ENCODE data around the gene GPC6.

GPC6 gene

DNA sequence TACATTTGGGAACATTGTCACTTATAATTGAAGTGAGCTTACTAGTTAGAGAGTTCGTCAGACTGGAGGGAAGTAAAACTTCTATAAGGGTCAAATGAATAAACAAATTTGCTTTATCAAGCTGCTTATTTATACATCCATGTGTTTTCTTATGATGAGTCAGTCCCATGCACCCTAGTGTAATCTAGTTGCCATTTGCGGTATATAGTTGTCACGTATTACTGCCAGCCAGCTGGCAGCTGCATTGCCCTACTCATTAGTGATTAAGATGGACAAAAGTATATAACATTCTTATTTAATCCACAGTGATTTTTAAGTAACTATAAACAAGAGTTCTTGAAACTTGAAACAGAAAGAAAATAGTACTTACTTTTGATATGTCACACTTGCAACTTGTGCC, 182.4 kb downstream of the GPC6 start:
- H3K79me2 ChIP-seq (ENCODE audit: insufficient read depth, low read length): no peaks in the 10 kb centered on the region
- no peak overlapping the region for H3K4me2 ChIP-seq (ENCODE audit: low read length)
- no peak overlapping the region for H2AFZ ChIP-seq (ENCODE audit: low read length)
- no peak overlapping the region for H3K4me3 ChIP-seq (ENCODE audit: low read depth, low read length, poor library complexity, severe bottlenecking)
- no peaks in the 10 kb centered on the region for H3K9me2 ChIP-seq (ENCODE audit: low read depth, low read length)
- H3K36me3 ChIP-seq (ENCODE audit: insufficient read depth, low read length): no peaks in the 10 kb centered on the region
- no peaks in the 10 kb centered on the region for H4K20me1 ChIP-seq (ENCODE audit: insufficient read depth, low read length)
- TF ChIP-seq, protein P1, sequence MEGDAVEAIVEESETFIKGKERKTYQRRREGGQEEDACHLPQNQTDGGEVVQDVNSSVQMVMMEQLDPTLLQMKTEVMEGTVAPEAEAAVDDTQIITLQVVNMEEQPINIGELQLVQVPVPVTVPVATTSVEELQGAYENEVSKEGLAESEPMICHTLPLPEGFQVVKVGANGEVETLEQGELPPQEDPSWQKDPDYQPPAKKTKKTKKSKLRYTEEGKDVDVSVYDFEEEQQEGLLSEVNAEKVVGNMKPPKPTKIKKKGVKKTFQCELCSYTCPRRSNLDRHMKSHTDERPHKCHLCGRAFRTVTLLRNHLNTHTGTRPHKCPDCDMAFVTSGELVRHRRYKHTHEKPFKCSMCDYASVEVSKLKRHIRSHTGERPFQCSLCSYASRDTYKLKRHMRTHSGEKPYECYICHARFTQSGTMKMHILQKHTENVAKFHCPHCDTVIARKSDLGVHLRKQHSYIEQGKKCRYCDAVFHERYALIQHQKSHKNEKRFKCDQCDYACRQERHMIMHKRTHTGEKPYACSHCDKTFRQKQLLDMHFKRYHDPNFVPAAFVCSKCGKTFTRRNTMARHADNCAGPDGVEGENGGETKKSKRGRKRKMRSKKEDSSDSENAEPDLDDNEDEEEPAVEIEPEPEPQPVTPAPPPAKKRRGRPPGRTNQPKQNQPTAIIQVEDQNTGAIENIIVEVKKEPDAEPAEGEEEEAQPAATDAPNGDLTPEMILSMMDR (IDR thresholded peaks at IDR 0.05; ENCODE audit: low read length): no peak
- no peak for TF ChIP-seq EZH2 (IDR thresholded peaks at IDR 0.05; ENCODE audit: borderline replicate concordance, low read length)
- no peaks in the 10 kb centered on the region for H3K4me1 ChIP-seq (ENCODE audit: insufficient read depth, low read length, severe bottlenecking)
- no peaks in the 10 kb centered on the region for H3K9me3 ChIP-seq (ENCODE audit: low read length)
- H3K27me3 ChIP-seq (ENCODE audit: insufficient read depth, low read length): no peaks in the 10 kb centered on the region
- H3K9ac ChIP-seq (ENCODE audit: low read length): no peak overlapping the region
- no peaks in the 10 kb centered on the region for H3F3A ChIP-seq (ENCODE audit: insufficient read depth, low read length)
- no peak overlapping the region for H3K27ac ChIP-seq (ENCODE audit: low read depth, low read length, poor library complexity, severe bottlenecking)

DNA sequence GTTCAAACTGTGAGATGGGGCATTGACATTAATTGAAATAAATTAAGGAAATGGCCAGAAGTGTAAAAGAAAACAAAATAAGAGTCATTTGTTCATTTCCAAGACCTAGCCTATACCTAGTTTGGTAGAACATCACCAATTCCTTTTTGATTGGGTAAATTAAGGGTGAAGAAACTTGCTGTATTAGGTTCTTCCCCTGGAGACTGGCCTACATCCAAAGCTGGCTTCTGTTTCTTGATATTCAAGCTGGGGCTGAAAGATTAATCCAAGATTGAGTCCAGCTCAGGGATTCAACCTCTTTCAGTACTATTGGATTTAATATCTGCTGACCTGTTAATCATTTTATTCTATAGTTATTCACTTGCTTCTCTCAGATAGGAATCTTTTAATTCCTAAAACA, 183.2 kb downstream of the GPC6 start:
- H3K9ac ChIP-seq (ENCODE audit: low read length): no peak overlapping the region
- no peak overlapping the region for H3K4me3 ChIP-seq (ENCODE audit: low read depth, low read length, poor library complexity, severe bottlenecking)
- no peak overlapping the region for H3K27ac ChIP-seq (ENCODE audit: low read depth, low read length, poor library complexity, severe bottlenecking)
- TF ChIP-seq, protein P1 (IDR thresholded peaks at IDR 0.05; ENCODE audit: low read length): no peak
- no peak for TF ChIP-seq EZH2 (IDR thresholded peaks at IDR 0.05; ENCODE audit: borderline replicate concordance, low read length)
- no peak overlapping the region for H3K4me2 ChIP-seq (ENCODE audit: low read length)
- no peaks in the 10 kb centered on the region for H3K4me1 ChIP-seq (ENCODE audit: insufficient read depth, low read length, severe bottlenecking)
- no peaks in the 10 kb centered on the region for H4K20me1 ChIP-seq (ENCODE audit: insufficient read depth, low read length)
- no peak overlapping the region for H2AFZ ChIP-seq (ENCODE audit: low read length)
- no peaks in the 10 kb centered on the region for H3K9me3 ChIP-seq (ENCODE audit: low read length)
- no peaks in the 10 kb centered on the region for H3K9me2 ChIP-seq (ENCODE audit: low read depth, low read length)
- no peaks in the 10 kb centered on the region for H3F3A ChIP-seq (ENCODE audit: insufficient read depth, low read length)
- H3K27me3 ChIP-seq (ENCODE audit: insufficient read depth, low read length): no peaks in the 10 kb centered on the region
- H3K36me3 ChIP-seq (ENCODE audit: insufficient read depth, low read length): no peaks in the 10 kb centered on the region
- H3K79me2 ChIP-seq (ENCODE audit: insufficient read depth, low read length): no peaks in the 10 kb centered on the region

DNA sequence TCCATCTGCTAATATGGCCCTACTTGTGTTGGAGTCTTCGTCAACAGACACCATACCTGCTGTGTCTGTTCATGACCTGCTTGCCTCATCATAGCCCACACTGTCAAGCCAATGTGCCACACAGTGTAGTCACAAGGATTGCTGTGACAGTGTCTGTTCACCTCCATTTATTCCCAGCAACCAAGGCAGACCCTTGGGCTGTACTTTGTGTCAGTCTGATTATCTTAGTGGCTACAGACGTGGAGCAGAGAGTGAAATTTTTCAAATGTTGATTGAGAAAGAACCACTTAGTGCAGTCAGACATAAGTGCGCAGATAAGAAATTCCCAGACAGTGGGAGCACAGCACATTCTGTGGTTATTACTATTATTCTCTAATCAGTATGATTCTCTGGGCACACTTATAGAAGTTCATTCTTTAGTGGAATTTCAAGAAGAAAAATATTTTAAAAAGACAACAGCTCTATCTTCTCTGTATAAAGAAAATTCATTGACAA, 184.6 kb downstream of the GPC6 start:
- H3K27me3 ChIP-seq (ENCODE audit: insufficient read depth, low read length): no peaks in the 10 kb centered on the region
- H3K36me3 ChIP-seq (ENCODE audit: insufficient read depth, low read length): no peaks in the 10 kb centered on the region
- no peak overlapping the region for H3K27ac ChIP-seq (ENCODE audit: low read depth, low read length, poor library complexity, severe bottlenecking)
- no peaks in the 10 kb centered on the region for H3K9me3 ChIP-seq (ENCODE audit: low read length)
- H3K4me2 ChIP-seq (ENCODE audit: low read length): no peak overlapping the region
- H2AFZ ChIP-seq (ENCODE audit: low read length): no peak overlapping the region
- no peaks in the 10 kb centered on the region for H4K20me1 ChIP-seq (ENCODE audit: insufficient read depth, low read length)
- no peak overlapping the region for H3K4me3 ChIP-seq (ENCODE audit: low read depth, low read length, poor library complexity, severe bottlenecking)
- TF ChIP-seq EZH2 (IDR thresholded peaks at IDR 0.05; ENCODE audit: borderline replicate concordance, low read length): no peak
- no peaks in the 10 kb centered on the region for H3K9me2 ChIP-seq (ENCODE audit: low read depth, low read length)
- no peak overlapping the region for H3K9ac ChIP-seq (ENCODE audit: low read length)
- H3F3A ChIP-seq (ENCODE audit: insufficient read depth, low read length): no peaks in the 10 kb centered on the region
- no peaks in the 10 kb centered on the region for H3K4me1 ChIP-seq (ENCODE audit: insufficient read depth, low read length, severe bottlenecking)
- no peaks in the 10 kb centered on the region for H3K79me2 ChIP-seq (ENCODE audit: insufficient read depth, low read length)

DNA sequence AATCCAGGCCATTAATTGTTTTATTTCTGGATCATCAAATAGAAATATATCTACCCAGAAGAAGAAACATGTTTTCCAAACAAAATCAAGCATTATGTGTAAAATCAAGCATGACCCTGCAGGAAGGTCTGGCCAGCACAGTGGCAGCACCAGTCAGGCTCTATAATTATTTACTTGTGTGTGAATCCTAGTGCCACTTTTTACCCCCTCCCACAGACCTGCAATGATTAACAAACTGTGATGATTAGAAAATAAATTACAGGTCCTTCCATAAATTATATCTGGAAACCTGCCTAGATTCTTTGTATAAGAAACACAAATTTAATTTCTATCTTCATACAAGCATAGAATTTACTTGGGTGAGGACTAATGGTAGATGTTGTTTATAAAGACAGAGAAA, 186.1 kb downstream of the GPC6 start:
- H3K9me2 ChIP-seq (ENCODE audit: low read depth, low read length): no peaks in the 10 kb centered on the region
- no peaks in the 10 kb centered on the region for H4K20me1 ChIP-seq (ENCODE audit: insufficient read depth, low read length)
- H3K27ac ChIP-seq (ENCODE audit: low read depth, low read length, poor library complexity, severe bottlenecking): no peak overlapping the region
- H3K4me1 ChIP-seq (ENCODE audit: insufficient read depth, low read length, severe bottlenecking): no peaks in the 10 kb centered on the region
- H3K4me2 ChIP-seq (ENCODE audit: low read length): no peak overlapping the region
- no peak for TF ChIP-seq EZH2 (IDR thresholded peaks at IDR 0.05; ENCODE audit: borderline replicate concordance, low read length)
- TF ChIP-seq, protein P1 (IDR thresholded peaks at IDR 0.05; ENCODE audit: low read length): no peak
- no peaks in the 10 kb centered on the region for H3K36me3 ChIP-seq (ENCODE audit: insufficient read depth, low read length)
- H3F3A ChIP-seq (ENCODE audit: insufficient read depth, low read length): no peaks in the 10 kb centered on the region
- no peak overlapping the region for H2AFZ ChIP-seq (ENCODE audit: low read length)
- H3K27me3 ChIP-seq (ENCODE audit: insufficient read depth, low read length): no peaks in the 10 kb centered on the region
- no peaks in the 10 kb centered on the region for H3K79me2 ChIP-seq (ENCODE audit: insufficient read depth, low read length)
- H3K9ac ChIP-seq (ENCODE audit: low read length): no peak overlapping the region
- no peaks in the 10 kb centered on the region for H3K9me3 ChIP-seq (ENCODE audit: low read length)
- H3K4me3 ChIP-seq (ENCODE audit: low read depth, low read length, poor library complexity, severe bottlenecking): no peak overlapping the region

All from OCI-LY1 (cell line).